ACC112 (cell line): ENCODE data around the gene RASA3.
"Not testable (repeated sequence)": the region's sequence is repeated elsewhere in the genome, so short reads cannot be mapped to it uniquely, and the experiment has no call there.

Experiments used
- H2AFZ ChIP-seq: fragments of 200-600 bp; sonication (generic); one replicate; pipeline ENCODE4 v1.6.0; 2017; ENCODE audit warnings: antibody characterized with exemption, low read length; ENCODE audit not compliant: unreplicated experiment
- H3K27ac ChIP-seq: fragments of 200-600 bp; sonication (generic); 2 replicates; pipeline ENCODE4 v1.5.1; 2014; ENCODE audit warnings: low read depth, mild to moderate bottlenecking, antibody characterized with exemption, low read length, moderate library complexity
- H3K27me3 ChIP-seq: fragments of 200-600 bp; sonication (generic); 2 replicates; pipeline ENCODE4 v1.6.1; 2014; ENCODE audit warnings: mild to moderate bottlenecking, antibody characterized with exemption, low read length, moderate library complexity, mixed read lengths; ENCODE audit not compliant: insufficient read depth
- H3K36me3 ChIP-seq: fragments of 200-600 bp; sonication (generic); 2 replicates; pipeline ENCODE4 v1.6.1; 2016; ENCODE audit warnings: mild to moderate bottlenecking, antibody characterized with exemption, low read length, moderate library complexity, mixed read lengths; ENCODE audit not compliant: insufficient read depth
- H3K4me1 ChIP-seq: fragments of 200-600 bp; sonication (generic); one replicate; pipeline ENCODE4 v1.6.1; 2016; ENCODE audit warnings: low read length, mixed read lengths; ENCODE audit not compliant: insufficient read depth, unreplicated experiment, control insufficient read depth
- H3K4me3 ChIP-seq: fragments of 200-600 bp; sonication (generic); 2 replicates; pipeline ENCODE4 v1.5.1; 2014; ENCODE audit warnings: mild to moderate bottlenecking, low read depth, low read length
- H3K79me2 ChIP-seq: fragments of 200-600 bp; sonication (generic); one replicate; pipeline ENCODE4 v1.6.0; 2016; ENCODE audit warnings: low read length; ENCODE audit not compliant: control insufficient read depth, unreplicated experiment, insufficient read depth

The RASA3 gene

DNA sequence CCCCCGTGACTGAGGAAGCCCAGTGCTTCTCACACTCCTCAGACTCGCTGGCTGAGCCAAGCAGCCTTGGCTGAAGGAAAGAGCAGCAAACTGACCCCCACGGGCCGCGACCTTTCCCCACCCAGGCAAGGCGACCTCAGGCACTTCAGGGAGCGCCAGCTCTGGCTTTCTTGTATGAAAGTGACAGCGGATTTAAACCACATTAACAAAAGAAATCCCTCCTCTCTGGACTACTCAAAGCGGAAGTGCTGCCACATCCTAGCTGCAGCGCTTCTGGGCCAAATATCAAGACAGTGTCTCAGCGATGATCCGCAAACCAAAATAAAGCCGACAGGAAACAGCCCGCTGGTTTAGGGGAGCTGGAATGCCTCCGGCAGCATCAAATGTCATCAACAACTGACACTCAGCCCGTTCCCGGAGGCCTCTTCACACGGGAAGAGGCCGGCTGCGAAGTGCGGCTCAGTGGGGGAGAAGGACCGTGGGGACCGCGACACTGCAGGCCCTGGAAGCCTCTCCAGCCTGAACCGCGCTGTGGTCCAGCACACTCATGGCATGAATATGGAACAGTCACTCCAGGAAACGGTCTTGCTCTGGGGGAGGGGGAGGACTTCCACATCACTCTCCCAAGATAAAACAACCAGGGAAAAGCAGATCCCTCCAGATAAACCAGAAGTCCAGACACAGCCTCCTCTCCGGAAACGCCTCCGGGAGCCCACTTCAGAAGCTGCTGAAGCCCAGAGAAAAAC, 1.4 kb downstream of the RASA3 start:
- Histone ChIP-seq H3K4me1 (peaks cover 26% of the 10 kb centered on the region), H3K36me3 (no peaks in the 10 kb centered on the region), H2AFZ (peak overlapping the region; percentile 28), H3K79me2 (peaks cover 62% of the 10 kb centered on the region), H3K27ac (peak overlapping the region; percentile 89), H3K27me3 (no peaks in the 10 kb centered on the region), H3K4me3 (peak overlapping the region; percentile 93)

DNA sequence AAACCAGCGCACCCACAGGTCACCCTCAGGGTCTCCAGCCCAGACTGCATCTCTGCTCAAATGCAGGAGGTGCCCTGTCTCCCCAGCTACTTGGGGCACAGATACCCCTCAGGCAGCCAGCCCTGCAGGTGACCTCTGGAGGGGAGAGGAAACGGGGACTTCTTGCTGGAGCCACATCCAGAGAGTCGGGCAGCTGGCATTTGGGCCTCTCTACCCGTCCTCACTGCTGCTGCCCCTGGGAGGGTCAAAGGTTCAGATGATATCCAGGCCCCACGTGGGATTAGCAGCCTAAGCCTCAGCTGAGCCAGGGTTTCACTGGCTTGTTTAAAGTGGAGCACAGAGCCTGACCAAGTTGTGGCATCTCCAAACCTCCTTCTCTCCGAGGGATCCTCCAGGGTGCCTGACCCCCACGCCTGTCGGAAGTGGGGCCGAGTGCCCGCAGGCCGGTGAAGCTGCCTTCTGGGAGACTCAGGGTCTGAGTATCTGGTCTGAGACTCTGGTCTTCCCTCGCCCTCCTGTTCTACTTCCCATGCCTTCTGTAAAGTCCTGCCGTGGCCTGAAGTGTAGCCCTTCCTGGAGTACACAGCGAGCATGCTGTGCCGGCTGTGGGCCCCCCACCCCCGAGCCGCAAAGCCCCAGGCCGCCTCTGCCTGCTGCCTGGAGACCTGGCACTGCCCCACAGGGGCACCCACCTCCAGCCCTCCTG, 2.1 kb downstream of the RASA3 start:
- Histone ChIP-seq H2AFZ (no peak overlapping the region), H3K4me3 (peak overlapping the region; percentile 93), H3K4me1 (peaks cover 26% of the 10 kb centered on the region), H3K79me2 (peaks cover 67% of the 10 kb centered on the region), H3K36me3 (no peaks in the 10 kb centered on the region), H3K27me3 (no peaks in the 10 kb centered on the region), H3K27ac (peak overlapping the region; percentile 89)

DNA sequence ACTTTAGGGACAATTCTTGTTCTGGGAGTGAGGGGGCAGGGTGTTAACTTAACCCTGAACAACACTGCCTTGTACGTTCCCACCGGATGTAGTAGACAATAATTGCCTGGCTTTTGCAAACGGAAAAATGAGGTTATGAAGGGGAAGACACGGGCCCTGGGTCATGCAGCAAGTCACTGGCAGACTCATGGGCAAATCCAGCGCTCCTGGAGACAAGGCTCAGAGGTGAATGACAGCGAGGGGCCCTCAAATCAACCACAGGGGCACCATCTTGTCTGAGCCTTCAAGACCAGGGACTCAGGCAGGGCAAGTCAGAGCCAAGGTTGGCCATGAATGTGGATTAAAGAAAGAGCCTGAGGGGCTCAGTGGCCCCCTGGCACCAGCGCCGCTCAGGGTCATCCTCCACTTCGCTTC, 2.8 kb downstream of the RASA3 start:
- Histone ChIP-seq H3K79me2 (peaks cover 73% of the 10 kb centered on the region), H3K4me3 (peak overlapping the region; percentile 93), H3K27me3 (no peaks in the 10 kb centered on the region), H3K36me3 (no peaks in the 10 kb centered on the region), H2AFZ (no peak overlapping the region), H3K27ac (peak overlapping the region; percentile 89), H3K4me1 (peaks cover 26% of the 10 kb centered on the region)

DNA sequence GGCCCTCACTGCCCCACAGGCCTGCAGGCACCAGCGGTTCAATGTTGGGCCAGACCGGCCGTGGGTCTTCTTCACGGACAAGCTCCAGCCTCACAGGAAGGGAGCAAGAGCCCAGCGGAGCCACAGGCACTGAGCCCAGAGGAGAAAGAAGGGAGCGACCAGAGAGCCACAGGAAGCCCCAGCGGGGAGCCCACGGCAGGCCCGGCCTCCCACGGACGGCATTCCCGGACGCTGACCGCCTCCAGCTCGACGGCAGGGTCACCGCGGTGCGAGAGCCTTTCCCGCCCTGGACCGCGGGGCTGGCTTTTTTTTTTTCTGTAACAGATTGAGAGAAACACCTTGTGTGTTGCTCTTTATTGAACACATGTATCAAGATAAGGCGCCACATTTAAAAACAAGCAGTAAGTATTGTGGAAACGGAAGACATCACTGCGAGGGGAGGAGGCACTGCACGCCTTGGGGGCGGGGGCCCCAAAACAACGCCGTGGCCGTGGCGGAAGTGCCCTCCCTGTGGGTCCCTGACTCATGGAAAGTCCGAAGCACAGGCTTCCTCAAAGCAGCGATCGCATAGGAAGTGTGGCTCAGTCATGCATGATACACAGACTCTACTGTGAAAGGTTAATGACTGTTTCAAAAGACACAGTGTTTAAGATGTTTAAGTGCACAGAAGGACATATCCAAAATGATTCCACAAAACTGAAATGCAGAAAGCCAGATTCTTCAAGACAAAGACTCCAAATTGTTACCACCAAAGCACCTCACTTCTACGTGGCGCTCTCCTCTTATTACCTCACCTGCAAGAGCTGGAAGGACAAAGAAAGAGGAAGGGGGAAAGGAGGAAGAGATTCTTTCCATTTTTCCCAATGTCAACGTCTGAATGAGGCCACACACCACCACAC, 3.5 kb downstream of the RASA3 start:
- Histone ChIP-seq H3K27me3 (no peaks in the 10 kb centered on the region), H2AFZ (no peak overlapping the region), H3K79me2 (peaks cover 81% of the 10 kb centered on the region), H3K4me3 (peak overlapping the region; percentile 93), H3K4me1 (peaks cover 26% of the 10 kb centered on the region), H3K36me3 (no peaks in the 10 kb centered on the region), H3K27ac (peak overlapping the region; percentile 89)

DNA sequence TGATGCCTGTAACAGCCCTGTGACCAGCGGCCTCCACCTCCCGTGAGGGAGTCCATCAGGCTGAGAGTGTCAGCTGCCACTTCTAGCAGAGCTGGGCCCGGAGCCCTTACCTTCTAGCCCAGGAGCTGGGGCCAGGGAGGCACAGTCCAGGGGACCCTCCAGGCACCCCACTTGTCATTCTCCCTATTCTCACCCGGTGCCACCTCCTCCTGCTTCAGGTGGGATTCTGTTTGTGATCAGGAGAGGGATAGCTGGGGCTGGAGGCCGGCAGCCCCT, 4.1 kb downstream of the RASA3 start:
- H3K4me3 ChIP-seq = peak overlapping the region; percentile 93
- no peaks in the 10 kb centered on the region for H3K27me3 ChIP-seq
- H3K27ac ChIP-seq = peak overlapping the region; percentile 89
- H3K4me1 ChIP-seq = peaks cover 26% of the 10 kb centered on the region
- H2AFZ ChIP-seq = no peak overlapping the region
- no peaks in the 10 kb centered on the region for H3K36me3 ChIP-seq
- peaks cover 87% of the 10 kb centered on the region for H3K79me2 ChIP-seq

DNA sequence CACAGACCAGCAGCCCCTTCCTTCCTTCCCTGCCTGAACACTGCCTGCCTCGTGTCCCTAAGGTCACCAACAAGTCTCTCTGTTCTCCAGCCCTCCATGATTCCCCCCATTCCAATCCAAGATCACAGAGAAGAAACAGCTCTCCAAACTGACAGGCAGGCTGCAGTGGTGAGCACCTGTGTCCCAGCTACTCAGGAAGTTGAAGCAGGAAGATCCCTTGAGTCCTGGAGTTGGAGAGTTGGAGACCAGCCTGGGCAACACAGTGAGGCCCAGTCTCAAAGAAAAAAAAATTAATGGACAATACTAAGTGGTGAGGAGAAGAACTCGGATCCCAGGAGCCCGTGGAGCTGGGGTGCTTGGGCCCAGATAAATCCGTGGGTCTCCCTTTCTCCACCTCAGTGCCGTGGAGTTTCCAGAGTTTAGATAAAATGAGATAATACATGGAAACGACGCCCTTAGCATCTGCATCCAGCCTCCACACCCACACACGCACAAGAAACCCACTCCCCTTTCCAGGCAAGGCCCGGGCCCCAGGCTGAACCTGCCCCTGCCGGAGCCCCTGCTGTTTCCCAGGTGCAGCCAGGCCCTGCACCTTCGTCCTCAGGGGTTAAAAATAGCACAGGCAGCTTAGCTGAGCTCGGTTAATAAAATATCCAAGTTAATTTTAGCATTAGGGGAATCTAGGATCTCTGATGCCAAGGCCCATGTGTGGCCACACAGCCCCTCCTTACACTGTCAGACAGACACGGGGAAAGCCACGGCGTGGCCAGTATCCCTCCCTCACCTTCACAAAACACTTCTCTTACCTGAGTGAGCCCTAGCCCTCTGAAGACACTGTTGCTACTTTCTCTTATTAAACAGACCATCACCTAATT, 4.7 kb downstream of the RASA3 start:
- no peaks in the 10 kb centered on the region for H3K27me3 ChIP-seq
- H3K4me3 ChIP-seq = peak overlapping the region; percentile 93; the same call in 1 of the 2 replicates
- peaks cover 26% of the 10 kb centered on the region for H3K4me1 ChIP-seq
- H2AFZ ChIP-seq = no peak overlapping the region
- peaks cover 93% of the 10 kb centered on the region for H3K79me2 ChIP-seq
- peak overlapping the region; percentile 89 for H3K27ac ChIP-seq
- H3K36me3 ChIP-seq = no peaks in the 10 kb centered on the region

DNA sequence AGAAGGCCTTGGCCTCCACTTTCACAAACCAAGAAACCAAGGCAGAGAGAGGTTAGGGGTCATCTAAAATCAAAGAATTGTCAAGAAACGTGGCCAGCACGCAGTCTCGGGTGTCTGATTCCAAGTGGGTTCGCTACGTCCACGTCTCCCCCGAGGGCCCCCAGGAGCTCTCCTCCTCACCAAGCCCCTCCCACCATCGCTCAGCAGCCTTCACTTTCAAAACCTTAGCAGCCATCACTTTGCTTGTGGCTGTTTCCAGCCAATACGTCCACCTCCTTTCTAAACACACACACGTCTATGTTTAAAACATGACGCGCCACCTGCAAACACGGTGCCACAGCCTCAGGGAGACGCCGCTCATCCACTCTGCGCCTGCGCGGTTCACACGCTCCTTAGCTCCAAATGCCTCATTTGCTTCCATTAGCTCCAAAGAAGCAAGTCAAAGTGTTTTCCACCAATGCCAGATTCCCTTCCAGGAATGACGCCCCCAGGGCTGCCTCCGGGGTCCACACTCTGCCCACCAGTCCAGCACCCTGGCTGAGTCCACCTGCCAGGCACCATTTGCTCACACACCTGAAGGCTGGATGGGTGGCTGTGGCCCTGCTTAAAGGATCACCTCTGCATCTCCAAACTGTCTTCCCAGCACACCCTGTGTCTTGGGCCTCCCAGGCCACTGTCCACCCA, 5.5 kb downstream of the RASA3 start:
- peaks cover 33% of the 10 kb centered on the region for H3K4me1 ChIP-seq
- H3K79me2 ChIP-seq = peaks cover 97% of the 10 kb centered on the region
- no peaks in the 10 kb centered on the region for H3K36me3 ChIP-seq
- no peak overlapping the region for H3K27ac ChIP-seq
- no peaks in the 10 kb centered on the region for H3K27me3 ChIP-seq
- H3K4me3 ChIP-seq = no peak overlapping the region
- no peak overlapping the region for H2AFZ ChIP-seq

DNA sequence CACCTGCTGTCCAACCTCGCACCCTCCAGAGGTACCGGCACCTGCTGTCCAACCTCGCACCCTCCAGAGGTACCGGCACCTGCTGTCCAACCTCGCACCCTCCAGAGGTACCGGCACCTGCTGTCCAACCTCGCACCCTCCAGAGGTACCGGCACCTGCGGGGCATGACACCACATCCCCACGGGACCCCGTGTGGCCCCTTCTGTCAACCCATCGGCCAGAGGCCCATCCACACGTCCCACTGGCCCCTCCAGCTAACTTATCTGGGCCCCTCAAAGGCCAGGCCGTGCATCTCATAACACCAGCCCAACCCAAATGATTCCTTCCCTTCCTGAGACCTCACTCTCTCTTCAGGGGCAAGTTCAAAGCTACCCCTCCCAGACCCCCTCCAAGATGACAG, 6.3 kb downstream of the RASA3 start:
- Histone ChIP-seq H3K79me2 (peaks cover 98% of the 10 kb centered on the region), H3K4me1 (peaks cover 41% of the 10 kb centered on the region)
- H3K4me3 ChIP-seq, H3K27ac ChIP-seq, H2AFZ ChIP-seq, H3K27me3 ChIP-seq, H3K36me3 ChIP-seq: not testable (repeated sequence)

DNA sequence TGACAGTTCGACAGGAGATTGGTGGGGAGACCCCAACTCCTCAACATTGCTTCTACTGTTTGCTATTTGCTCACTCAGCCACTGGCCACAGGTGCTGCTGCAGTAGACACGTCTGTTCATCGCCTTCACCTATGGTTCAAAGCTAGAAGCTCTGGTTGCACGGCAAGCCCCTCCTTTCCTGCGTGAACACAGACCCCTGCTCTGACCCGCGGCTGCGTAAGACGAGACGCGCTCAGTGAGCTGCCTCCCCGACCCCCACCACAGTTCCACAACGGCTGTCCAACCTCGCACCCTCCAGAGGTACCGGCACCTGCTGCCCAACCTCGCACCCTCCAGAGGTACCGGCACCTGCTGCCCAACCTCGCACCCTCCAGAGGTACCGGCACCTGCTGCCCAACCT, 6.8 kb downstream of the RASA3 start:
- H3K27ac ChIP-seq = no peak overlapping the region

More for the DNA sequence above, 6.8 kb downstream of the RASA3 start:
- H3K36me3 ChIP-seq = no peaks in the 10 kb centered on the region
- peaks cover 46% of the 10 kb centered on the region for H3K4me1 ChIP-seq
- no peaks in the 10 kb centered on the region for H3K27me3 ChIP-seq
- no peak overlapping the region for H3K4me3 ChIP-seq
- peaks cover 98% of the 10 kb centered on the region for H3K79me2 ChIP-seq
- no peak overlapping the region for H2AFZ ChIP-seq
